A549 (cell line): Measurements from ENCODE around the gene RASD2. TPM values are rescaled to one million over a fixed set of nuclear protein-coding genes. Genes with fewer than 3 reads are reported as not detected.

ENCODE experiments used
- ATAC-seq, 2 experiments: fragments of 200-7000 bp in 1 of 2; fragments of >200 bp in 1 of 2; cut with Nextera tagmentation in 1 of 2; cut with Tn5 transposase in 1 of 2; 3 replicates each; pipeline versions ENCODE4 v1.8.0 to v1.9.1; 2018 to 2020; ENCODE audit warnings: mild to moderate bottlenecking in 1 of 2, moderate library complexity in 1 of 2
- CTCF ChIA-PET: fragments of 300-600 bp; sonication (Branson Sonifier 250); formaldehyde crosslinking; extraction: SDS; loops from one replicate; lab custom pipeline; 2021; ENCODE audit warnings: antibody characterized with exemption, inconsistent platforms; lab: Yijun Ruan, JAX
- POLR2A ChIA-PET: fragments of 350-600 bp; formaldehyde crosslinking; extraction: SDS; loops from one replicate; lab custom pipeline; 2021; ENCODE audit warnings: antibody characterized with exemption, inconsistent platforms; lab: Yijun Ruan, JAX
- DNase-seq, 2 experiments: peaks; one replicate each; pipeline versions ENCODE4 v3.0.0 to v3.0.0-alpha.2; 2011 to 2016; ENCODE audit warnings: low read depth in 1 of 2, low spot score in 1 of 2
- FAIRE-seq: peaks from 2 replicates; lab custom pipeline; 2011; peaks lifted over from hg19 to GRCh38; lab: Jason Lieb, UNC
- H3K27ac ChIP-seq, 2 experiments: fragments of >200 bp; sonication (Bioruptor Twin); formaldehyde crosslinking; 3 replicates each; pipeline ENCODE4 v1.5.1; 2016 to 2017
- H3K4me1 ChIP-seq: fragments of >200 bp; sonication (Bioruptor Twin); formaldehyde crosslinking; 3 replicates; pipeline ENCODE4 v1.6.1; 2016
- H3K4me2 ChIP-seq: fragments of >200 bp; sonication (Bioruptor Twin); formaldehyde crosslinking; 3 replicates; pipeline ENCODE4 v1.6.1; 2016
- H3K4me3 ChIP-seq: fragments of >200 bp; sonication (Bioruptor Twin); formaldehyde crosslinking; 3 replicates; pipeline ENCODE4 v1.5.1; 2016
- H3K9me3 ChIP-seq: fragments of >200 bp; sonication (Bioruptor Twin); formaldehyde crosslinking; 3 replicates; pipeline ENCODE4 v1.6.1; 2016
- BCL3 ChIP-seq: fragments of >200 bp; sonication (Bioruptor Twin); formaldehyde crosslinking; IDR thresholded peaks from 3 replicates; pipeline ENCODE4 v1.6.1; 2016
- CBX2 ChIP-seq: fragments of 200-600 bp; sonication (generic); IDR thresholded peaks from 2 replicates; pipeline ENCODE4 v1.6.1; 2016; ENCODE audit warnings: low read depth, mild to moderate bottlenecking, borderline replicate concordance
- EHMT2 ChIP-seq: fragments of 200-600 bp; sonication (generic); IDR thresholded peaks from 2 replicates; pipeline ENCODE4 v1.6.1; 2016; ENCODE audit warnings: antibody characterized with exemption, low read depth, mild to moderate bottlenecking, moderate library complexity
- FOXS1 ChIP-seq: fragments of 250-450 bp; sonication (Bioruptor Pico); IDR thresholded peaks from 2 replicates; pipeline ENCODE4 v1.5.0; 2020; ENCODE audit warnings: mild to moderate bottlenecking, moderate library complexity
- HDAC2 ChIP-seq: fragments of 200-600 bp; sonication (generic); IDR thresholded peaks from 2 replicates; pipeline ENCODE4 v1.6.1; 2016
- HES2 ChIP-seq: fragments of >200 bp; sonication (Bioruptor Twin); formaldehyde crosslinking; IDR thresholded peaks from 2 replicates; pipeline ENCODE4 v1.6.1; 2016
- HEYL ChIP-seq: fragments of 250-450 bp; sonication (Bioruptor Pico); IDR thresholded peaks from 2 replicates; pipeline ENCODE4 v1.8.0; 2021; ENCODE audit warnings: mild to moderate bottlenecking, moderate library complexity
- HMGXB4 ChIP-seq: fragments of 250-450 bp; sonication (Bioruptor Pico); IDR thresholded peaks from 2 replicates; pipeline ENCODE4 v1.5.0; 2021; ENCODE audit warnings: mild to moderate bottlenecking, moderate library complexity, borderline replicate concordance
- HOXB5 ChIP-seq: fragments of 250-450 bp; sonication (Bioruptor Pico); IDR thresholded peaks from 2 replicates; pipeline ENCODE4 v1.5.0; 2020; ENCODE audit warnings: mild to moderate bottlenecking, moderate library complexity
- JUN ChIP-seq, 2 experiments: fragments of >200 bp; sonication (Bioruptor Twin); formaldehyde crosslinking; IDR thresholded peaks; 2 replicates in 1 of 2; 3 replicates in 1 of 2; pipeline ENCODE4 v1.6.1; 2016 to 2017
- KDM1A ChIP-seq: fragments of 200-600 bp; sonication (generic); IDR thresholded peaks from 2 replicates; pipeline ENCODE4 v1.6.1; 2016; ENCODE audit warnings: low read depth, mild to moderate bottlenecking
- MAFK ChIP-seq: fragments of 450-650 bp; IDR thresholded peaks from 2 replicates; pipeline ENCODE4 v1.6.1; 2014; ENCODE audit not compliant: partially characterized antibody
- MAX ChIP-seq: IDR thresholded peaks from 2 replicates; pipeline ENCODE4 v1.6.1; 2012
- MAZ ChIP-seq: fragments of 150-350 bp; IDR thresholded peaks from 2 replicates; pipeline ENCODE4 v1.6.1; 2014; ENCODE audit warnings: antibody characterized with exemption, low read depth, low read length, borderline replicate concordance
- MYC ChIP-seq: IDR thresholded peaks from 2 replicates; pipeline ENCODE4 v1.6.1; 2012; ENCODE audit warnings: mild to moderate bottlenecking, inconsistent platforms, low read length, improper control_type of control experiment, borderline replicate concordance
- NFE2L2 ChIP-seq: fragments of 150-350 bp; conservative IDR thresholded peaks from 2 replicates; pipeline ENCODE4 v1.6.1; 2014; ENCODE audit warnings: low read length
- NPAS2 ChIP-seq: fragments of 250-450 bp; sonication (Bioruptor Pico); IDR thresholded peaks from 2 replicates; pipeline ENCODE4 v1.8.0; 2022; ENCODE audit warnings: mild to moderate bottlenecking, moderate library complexity, borderline replicate concordance
- PBX3 ChIP-seq: IDR thresholded peaks from 2 replicates; pipeline ENCODE4 v1.6.1; 2012
- PHF8 ChIP-seq: fragments of 200-600 bp; sonication (generic); IDR thresholded peaks from 2 replicates; pipeline ENCODE4 v1.6.1; 2016; ENCODE audit warnings: low read depth, mild to moderate bottlenecking, antibody characterized with exemption, moderate library complexity, borderline replicate concordance
- RARB ChIP-seq: fragments of 250-450 bp; sonication (Bioruptor Pico); IDR thresholded peaks from 2 replicates; pipeline ENCODE4 v1.8.0; 2021; ENCODE audit warnings: mild to moderate bottlenecking, moderate library complexity
- RCOR1 ChIP-seq: fragments of 150-350 bp; IDR thresholded peaks from 2 replicates; pipeline ENCODE4 v1.6.1; 2014; ENCODE audit warnings: antibody characterized with exemption, low read length, low read depth
- RNF2 ChIP-seq: fragments of 200-600 bp; sonication (generic); IDR thresholded peaks from 2 replicates; pipeline ENCODE4 v1.6.1; 2016; ENCODE audit warnings: low read depth, mild to moderate bottlenecking, antibody characterized with exemption, moderate library complexity, borderline replicate concordance
- ZNF302 ChIP-seq: fragments of 250-450 bp; sonication (Bioruptor Pico); IDR thresholded peaks from 2 replicates; pipeline ENCODE4 v1.9.0; 2021; ENCODE audit warnings: inconsistent platforms, mild to moderate bottlenecking, moderate library complexity
- WGBS: methylation state at CpG from one replicate; pipeline ENCODE4 v1.1.6; 2017; ENCODE audit errors: missing lambda C conversion rate; 5-methylcytosine and 5-hydroxymethylcytosine counted together
- polyA plus RNA-seq, 4 experiments: library from polyadenylated mRNA; depleted of rRNA in 3 of 4; stranded (reverse); fragments of >200 nt; fragmentation: RNase III in 1 of 4; extraction: RNeasy Plus Mini Kit Qiagen cat#74134 plus additional on column Dnase treatment in 1 of 4; gene quantifications; 2 replicates in 3 of 4; 3 replicates in 1 of 4; pipeline ENCODE4 v1.2.3, GENCODE V29; 2011 to 2017

Gene RASD2
- polyA plus RNA-seq, 2 of the 4 experiments (the other 2 are of a cell fraction), result 0.61 to 1.2 TPM

- Histone ChIP-seq H3K4me3 (no peak overlapping the region), H3K4me2 (no peak overlapping the region), H3K4me1 (peaks cover 17% of the 10 kb centered on the region), H3K27ac (0 out of 6 replicates have a peak overlapping the region, but pooled peaks of 1 of the 2 experiments have one; percentile 32), H3K9me3 (no peaks in the 10 kb centered on the region)
- CTCF ChIA-PET, result no interaction called here
- TF ChIP-seq HDAC2, result no peak
- TF ChIP-seq MYC, result no peak
- TF ChIP-seq EHMT2, result no peak
- no peak for TF ChIP-seq HMGXB4
- TF ChIP-seq MAX, result no peak
- DNase-seq (no peak), FAIRE-seq (no peak), ATAC-seq (no peak)
- POLR2A ChIA-PET, result no interaction called here
- WGBS, result 90% methylated on average over 12 of the region's 12 CpGs
Observed at GRCh38 chr22:35600476-35600875, 59.8 kb downstream of the RASD2 start.

GRCh38 chr22:35601013-35601580 is 60.5 kb downstream of the RASD2 start:
- ChIA-PET CTCF (no interaction called here), POLR2A (no interaction called here)
- DNase-seq (no peak), ATAC-seq (no peak), FAIRE-seq (no peak)
- Histone ChIP-seq H3K4me2 (no peak overlapping the region), H3K9me3 (no peaks in the 10 kb centered on the region), H3K4me1 (peaks cover 17% of the 10 kb centered on the region), H3K27ac (no peak overlapping the region), H3K4me3 (no peak overlapping the region)
- WGBS, result 83% methylated on average over 5 of the region's 5 CpGs
- no peak for TF ChIP-seq FOXS1 (CRISPR knock-in tag)
- TF ChIP-seq HEYL (CRISPR knock-in tag), result no peak
- no peak for TF ChIP-seq JUN (IDR thresholded peaks at IDR 0.05)
- TF ChIP-seq RARB (CRISPR knock-in tag), result no peak
- TF ChIP-seq ZNF302 (CRISPR knock-in tag), result no peak
- no peak for TF ChIP-seq KDM1A
- no peak for TF ChIP-seq NFE2L2
- TF ChIP-seq HOXB5, result no peak
- TF ChIP-seq PHF8, result no peak
- TF ChIP-seq MAZ, result no peak
- no peak for TF ChIP-seq MYC
- no peak for TF ChIP-seq HES2
- TF ChIP-seq CBX2, result no peak
- no peak for TF ChIP-seq BCL3
- no peak for TF ChIP-seq RNF2
- TF ChIP-seq RCOR1, result no peak
- no peak for TF ChIP-seq MAFK
- no peak for TF ChIP-seq PBX3
- TF ChIP-seq NPAS2 (CRISPR knock-in tag), result no peak
